HCT116 (cell line): ENCODE data around the gene RNPEP.

Experiments
- ATF3 ChIP-seq: IDR thresholded peaks from 2 replicates; pipeline ENCODE4 v1.6.1; 2012
- POLR2A ChIP-seq: IDR thresholded peaks from 2 replicates; pipeline ENCODE4 v1.7.0; 2011; ENCODE audit warnings: borderline replicate concordance; ENCODE audit not compliant: insufficient read depth, insufficient read length; ENCODE audit errors: extremely low read depth
- TF ChIP-seq, protein P1 (sequence below): IDR thresholded peaks from 2 replicates; pipeline ENCODE4 v1.6.1; 2012; ENCODE audit warnings: low read depth

- TF ChIP-seq, protein P1, sequence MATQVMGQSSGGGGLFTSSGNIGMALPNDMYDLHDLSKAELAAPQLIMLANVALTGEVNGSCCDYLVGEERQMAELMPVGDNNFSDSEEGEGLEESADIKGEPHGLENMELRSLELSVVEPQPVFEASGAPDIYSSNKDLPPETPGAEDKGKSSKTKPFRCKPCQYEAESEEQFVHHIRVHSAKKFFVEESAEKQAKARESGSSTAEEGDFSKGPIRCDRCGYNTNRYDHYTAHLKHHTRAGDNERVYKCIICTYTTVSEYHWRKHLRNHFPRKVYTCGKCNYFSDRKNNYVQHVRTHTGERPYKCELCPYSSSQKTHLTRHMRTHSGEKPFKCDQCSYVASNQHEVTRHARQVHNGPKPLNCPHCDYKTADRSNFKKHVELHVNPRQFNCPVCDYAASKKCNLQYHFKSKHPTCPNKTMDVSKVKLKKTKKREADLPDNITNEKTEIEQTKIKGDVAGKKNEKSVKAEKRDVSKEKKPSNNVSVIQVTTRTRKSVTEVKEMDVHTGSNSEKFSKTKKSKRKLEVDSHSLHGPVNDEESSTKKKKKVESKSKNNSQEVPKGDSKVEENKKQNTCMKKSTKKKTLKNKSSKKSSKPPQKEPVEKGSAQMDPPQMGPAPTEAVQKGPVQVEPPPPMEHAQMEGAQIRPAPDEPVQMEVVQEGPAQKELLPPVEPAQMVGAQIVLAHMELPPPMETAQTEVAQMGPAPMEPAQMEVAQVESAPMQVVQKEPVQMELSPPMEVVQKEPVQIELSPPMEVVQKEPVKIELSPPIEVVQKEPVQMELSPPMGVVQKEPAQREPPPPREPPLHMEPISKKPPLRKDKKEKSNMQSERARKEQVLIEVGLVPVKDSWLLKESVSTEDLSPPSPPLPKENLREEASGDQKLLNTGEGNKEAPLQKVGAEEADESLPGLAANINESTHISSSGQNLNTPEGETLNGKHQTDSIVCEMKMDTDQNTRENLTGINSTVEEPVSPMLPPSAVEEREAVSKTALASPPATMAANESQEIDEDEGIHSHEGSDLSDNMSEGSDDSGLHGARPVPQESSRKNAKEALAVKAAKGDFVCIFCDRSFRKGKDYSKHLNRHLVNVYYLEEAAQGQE: no peak
- TF ChIP-seq ATF3: no peak
- no peak for TF ChIP-seq POLR2A
Observed at GRCh38 chr1:202046227-202046626, 63.8 kb downstream of the RNPEP start.
